ENCODE measurements around the gene ITPK1.

Gene ITPK1

GRCh38 chr14:93015505-93015904 lies 100.2 kb downstream of the ITPK1 start:
- TF ChIP-seq REST (IDR thresholded peaks at IDR 0.05; ENCODE audit: low read depth): no peak

GRCh38 chr14:93015064-93015463 lies 100.7 kb downstream of the ITPK1 start:
- no peak for TF ChIP-seq NFIC (IDR thresholded peaks at IDR 0.05)
- no peak for TF ChIP-seq FOXM1 (IDR thresholded peaks at IDR 0.05; ENCODE audit: borderline replicate concordance, low read depth)
- no peak for TF ChIP-seq RAD21 (IDR thresholded peaks at IDR 0.05; ENCODE audit: low read depth)
- no peak for TF ChIP-seq CREB1 (IDR thresholded peaks at IDR 0.05; ENCODE audit: low read depth)
- TF ChIP-seq REST (IDR thresholded peaks at IDR 0.05; ENCODE audit: low read depth): no peak
- TF ChIP-seq CEBPB (IDR thresholded peaks at IDR 0.05): no peak
- no peak for TF ChIP-seq TCF12 (IDR thresholded peaks at IDR 0.05; ENCODE audit: low read depth)
- TF ChIP-seq TAF1 (IDR thresholded peaks at IDR 0.05; ENCODE audit: low read depth): no peak
- TF ChIP-seq MAX (IDR thresholded peaks at IDR 0.05): no peak
- no peak for TF ChIP-seq TEAD4 (IDR thresholded peaks at IDR 0.05)
- no peak for TF ChIP-seq EGR1 (IDR thresholded peaks at IDR 0.05)
- TF ChIP-seq USF1 (IDR thresholded peaks at IDR 0.05): no peak
- TF ChIP-seq EP300 (IDR thresholded peaks at IDR 0.05; ENCODE audit: borderline replicate concordance): no peak
- TF ChIP-seq ZBTB7A (IDR thresholded peaks at IDR 0.05; ENCODE audit: low read depth): no peak
- no peak for TF ChIP-seq YY1 (IDR thresholded peaks at IDR 0.05; ENCODE audit: low read depth)

- TF ChIP-seq TCF12 (IDR thresholded peaks at IDR 0.05; ENCODE audit: low read depth): no peak
Measured at GRCh38 chr14:93014058-93015023, 101.4 kb downstream of the ITPK1 start.

GRCh38 chr14:93012951-93013719 lies 102.6 kb downstream of the ITPK1 start:
- no peak for TF ChIP-seq CEBPB (IDR thresholded peaks at IDR 0.05)

- TF ChIP-seq REST (IDR thresholded peaks at IDR 0.05; ENCODE audit: low read depth) (no peak), CEBPB (IDR thresholded peaks at IDR 0.05) (no peak), ZBTB7A (IDR thresholded peaks at IDR 0.05; ENCODE audit: low read depth) (no peak), YY1 (IDR thresholded peaks at IDR 0.05; ENCODE audit: low read depth) (no peak), EGR1 (IDR thresholded peaks at IDR 0.05) (no peak), TCF12 (IDR thresholded peaks at IDR 0.05; ENCODE audit: low read depth) (no peak), USF1 (IDR thresholded peaks at IDR 0.05) (no peak), MAX (IDR thresholded peaks at IDR 0.05) (no peak), NFIC (IDR thresholded peaks at IDR 0.05) (no peak), TEAD4 (IDR thresholded peaks at IDR 0.05) (no peak), CREB1 (IDR thresholded peaks at IDR 0.05; ENCODE audit: low read depth) (no peak), TAF1 (IDR thresholded peaks at IDR 0.05; ENCODE audit: low read depth) (no peak), EP300 (IDR thresholded peaks at IDR 0.05; ENCODE audit: borderline replicate concordance) (no peak), RAD21 (IDR thresholded peaks at IDR 0.05; ENCODE audit: low read depth) (no peak), FOXM1 (IDR thresholded peaks at IDR 0.05; ENCODE audit: borderline replicate concordance, low read depth) (no peak)
Measured at GRCh38 chr14:93012506-93012905, 103.2 kb downstream of the ITPK1 start.

All from Ishikawa (cell line).